Esophagus squamous epithelium (tissue), 5 donors: ENCODE measurements around the gene RIPOR2. TPM values are rescaled to one million over a fixed set of nuclear protein-coding genes. Genes with fewer than 3 reads are reported as not detected.

Experiments
- DNase-seq: peaks from one replicate; lab custom pipeline; 2025; lab: John Stamatoyannopoulos, UW
- H3K27ac ChIP-seq, 4 donors: fragments of 200-600 bp; sonication (generic); one replicate each; pipeline ENCODE4 v1.5.1; 2016 to 2019; ENCODE audit warnings: mild to moderate bottlenecking in 1 of 4
- H3K27me3 ChIP-seq, 4 donors: fragments of 200-600 bp; sonication (generic); 1 replicate in 3 of 4; 2 replicates in 1 of 4; pipeline versions ENCODE4 v1.5.1 to v1.6.0; 2017 to 2021; ENCODE audit warnings: antibody characterized with exemption in 1 of 4
- H3K36me3 ChIP-seq, 3 donors: fragments of 200-600 bp; sonication (generic); one replicate each; pipeline ENCODE4 v1.5.1; 2016 to 2019
- H3K4me1 ChIP-seq, 3 donors: fragments of 200-600 bp; sonication (generic); one replicate each; pipeline ENCODE4 v1.5.1; 2017 to 2019
- H3K4me3 ChIP-seq, 4 donors: fragments of 200-600 bp; sonication (generic); 1 replicate in 3 of 4; 2 replicates in 1 of 4; pipeline ENCODE4 v1.5.1; 2016 to 2019; ENCODE audit warnings: mild to moderate bottlenecking in 2 of 4, moderate library complexity in 1 of 4
- H3K9me3 ChIP-seq, 3 donors: fragments of 200-600 bp; sonication (generic); one replicate each; pipeline ENCODE4 v1.5.1; 2016 to 2019
- CTCF ChIP-seq, 6 experiments: fragments of 450-650 bp in 4 of 6; fragments of 200-600 bp in 2 of 6; sonication (generic) in 2 of 6; IDR thresholded peaks; one replicate each; pipeline ENCODE4 v1.5.1; 2016 to 2019; ENCODE audit warnings: antibody characterized with exemption in 6 of 6, mild to moderate bottlenecking in 4 of 6, moderate library complexity in 4 of 6
- POLR2A ChIP-seq, 4 donors: fragments of 450-650 bp; IDR thresholded peaks; one replicate each; pipeline ENCODE4 v1.6.1; 2017; ENCODE audit warnings: antibody characterized with exemption in 4 of 4, mild to moderate bottlenecking in 4 of 4, moderate library complexity in 3 of 4
- WGBS, 2 donors: methylation state at CpG; one replicate each; pipeline ENCODE4 v1.1.5; 2018; 5-methylcytosine and 5-hydroxymethylcytosine counted together
- intact Hi-C: fragments of 100-400 bp; cut with DNase I; formaldehyde crosslinking; loops from one replicate; pipeline ENCODE4 v1.15.0; 2022
- total RNA-seq, 4 donors: library from RNA; depleted of rRNA; stranded (reverse); fragments of >200 nt; gene quantifications; one replicate each; pipeline ENCODE4 v1.1.0, GENCODE V29; 2016
- donor health status: DM: yes; HTN: yes; CAD: no.

Gene RIPOR2
- total RNA-seq, 4 donors from 2014 or later, result 0.83 to 4.4 (median 3.3) TPM

- TF ChIP-seq CTCF (IDR thresholded peaks at IDR 0.05) (no peak), POLR2A (IDR thresholded peaks at IDR 0.05) (no peak)
- H3K27me3 ChIP-seq, result no peaks in the 10 kb centered on the region
- no peak overlapping the region for H3K27ac ChIP-seq
- 84 to 91% methylated on average over 3 of the region's 3 CpGs for WGBS, 2 donors
- H3K4me3 ChIP-seq, result no peak overlapping the region
- DNase-seq, result no peak
- intact Hi-C loops, result no loop called here
- H3K9me3 ChIP-seq, result no peaks in the 10 kb centered on the region
- no peaks in the 10 kb centered on the region for H3K4me1 ChIP-seq
- no peaks in the 10 kb centered on the region for H3K36me3 ChIP-seq
Measured at GRCh38 chr6:24807584-24807983, 128.2 kb downstream of the RIPOR2 start.

DNA sequence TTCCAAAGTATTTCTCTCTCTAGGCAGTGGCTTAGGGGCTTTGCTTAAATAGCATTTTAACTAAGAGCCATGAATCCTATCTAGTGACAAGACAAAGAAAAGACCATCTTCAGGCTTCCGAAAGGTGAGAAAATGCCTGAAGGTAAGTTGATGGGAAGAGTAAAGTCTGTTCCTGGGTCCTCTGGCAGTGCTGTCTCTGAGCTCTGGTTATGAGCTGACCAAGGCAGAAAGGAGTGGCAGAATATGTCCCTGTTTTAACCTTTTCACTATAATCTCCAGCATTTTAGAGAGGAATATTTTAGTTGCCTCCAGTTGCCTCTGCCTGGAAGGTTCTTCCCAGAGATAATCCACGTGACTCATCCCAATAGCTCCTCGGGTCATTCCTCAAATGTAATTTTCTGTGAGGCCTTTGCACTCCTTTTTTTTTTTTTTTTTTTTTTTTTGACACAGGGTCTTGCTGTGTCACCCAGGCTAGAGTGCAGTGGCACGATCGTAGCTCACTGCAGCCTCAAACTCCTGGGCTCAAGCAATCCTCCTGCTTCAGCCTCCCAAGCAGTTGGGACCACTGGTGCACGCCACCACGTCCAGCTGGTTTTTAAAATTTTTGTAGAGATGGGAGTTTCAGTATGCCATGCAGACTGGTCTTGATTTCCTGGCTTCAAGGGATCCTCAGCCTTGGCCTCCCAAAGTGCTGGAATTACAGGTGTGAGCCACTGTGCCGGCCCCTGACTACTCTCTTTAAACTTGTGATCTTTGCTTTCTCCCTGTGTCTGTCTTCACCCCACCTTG is 133.3 kb downstream of the RIPOR2 start:
- WGBS, 2 donors, result 74 to 84% methylated on average over 8 of the region's 8 CpGs
- Histone ChIP-seq H3K4me3 (no peak overlapping the region), H3K27me3 (no peaks in the 10 kb centered on the region), H3K36me3 (no peaks in the 10 kb centered on the region), H3K4me1 (peaks cover 0 to 6% (median 0%) of the 10 kb centered on the region in 3 donors), H3K27ac (no peak overlapping the region), H3K9me3 (no peaks in the 10 kb centered on the region)
- no peak for DNase-seq
- intact Hi-C loops, result no loop called here
- TF ChIP-seq CTCF (IDR thresholded peaks at IDR 0.05) (no peak), POLR2A (IDR thresholded peaks at IDR 0.05) (no peak)

GRCh38 chr6:24799541-24799915 is 136.2 kb downstream of the RIPOR2 start:
- WGBS, 2 donors, result 81 to 100% methylated on average over 1 of the region's 1 CpG
- H3K4me1 ChIP-seq, result peaks cover 0 to 10% (median 0%) of the 10 kb centered on the region in 3 donors
- intact Hi-C loops, result no loop called here
- TF ChIP-seq CTCF (IDR thresholded peaks at IDR 0.05), result no peak
- TF ChIP-seq POLR2A (IDR thresholded peaks at IDR 0.05), result no peak
- no peak for DNase-seq
- H3K9me3 ChIP-seq, result no peaks in the 10 kb centered on the region
- no peaks in the 10 kb centered on the region for H3K27me3 ChIP-seq
- no peaks in the 10 kb centered on the region for H3K36me3 ChIP-seq
- no peak overlapping the region for H3K4me3 ChIP-seq
- H3K27ac ChIP-seq, result no peak overlapping the region

DNA sequence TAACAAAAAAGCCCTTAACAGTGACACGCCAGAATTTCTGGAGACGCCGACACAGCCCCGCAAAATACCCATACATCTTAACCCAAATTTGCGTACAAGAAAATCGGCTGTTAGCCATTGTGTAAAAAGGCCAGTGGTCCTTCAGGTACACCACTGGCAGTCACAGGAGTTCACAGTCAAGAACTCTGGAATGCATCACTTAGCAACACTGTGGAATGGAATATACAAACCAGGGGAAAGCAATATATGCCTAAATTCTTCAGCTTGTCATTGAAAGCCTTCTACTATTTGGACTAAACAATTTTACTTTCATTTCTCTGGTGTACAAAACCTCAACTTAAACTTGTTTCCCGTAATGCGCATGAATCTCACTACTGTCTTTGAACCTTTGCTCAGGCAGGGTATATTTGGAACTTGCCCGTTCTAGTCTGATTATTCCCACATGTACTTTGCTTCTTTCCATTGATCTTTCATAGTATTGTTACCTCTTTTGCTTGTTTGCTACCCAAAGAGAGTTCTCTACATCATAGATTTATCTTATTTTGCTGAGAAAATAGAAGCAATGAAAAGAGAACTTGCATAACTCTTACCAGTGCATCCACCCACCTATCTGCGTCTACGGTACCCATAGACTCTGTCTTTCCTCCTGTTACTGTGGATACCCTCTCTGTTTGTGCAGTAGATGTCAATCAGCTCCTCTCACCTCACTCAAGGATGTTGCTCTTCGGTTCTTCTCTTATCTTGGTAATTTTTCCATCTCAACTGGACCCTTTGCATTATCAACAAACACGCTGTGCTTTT is 136.8 kb downstream of the RIPOR2 start, which contains the start of gene ARMH2:
TSS of gene ARMH2 (minus strand) at position 178 of the 801 bp plus-strand sequence. CDS start at position 118, 60 bp downstream.
- no peak within 1 kb of the TSS for H3K27ac ChIP-seq
- DNase-seq, result no peak
- no peaks in the 10 kb centered on the region for H3K9me3 ChIP-seq
- peaks cover 0 to 10% (median 0%) of the 10 kb centered on the region in 3 donors for H3K4me1 ChIP-seq
- TF ChIP-seq CTCF (IDR thresholded peaks at IDR 0.05) (no peak), POLR2A (IDR thresholded peaks at IDR 0.05) (no peak)
- 94 to 96% methylated on average over 13 of the region's 13 CpGs for WGBS, 2 donors
- no peaks in the 10 kb centered on the region for H3K36me3 ChIP-seq
- H3K4me3 ChIP-seq, result no peak within 1 kb of the TSS
- intact Hi-C loops, result no loop called here
- no peaks in the 10 kb centered on the region for H3K27me3 ChIP-seq
